GM12878 (cell line): ENCODE results near the gene GIT1.
A peak's percentile ranks its signal among the peaks of the same experiment; 100 is the strongest.

Experiments used
- CHD4 ChIP-seq: fragments of 200-600 bp; sonication (generic); IDR thresholded peaks from 2 replicates; pipeline ENCODE4 v1.6.1; 2016; ENCODE audit warnings: mild to moderate bottlenecking
- CTCF ChIP-seq, 3 experiments: IDR thresholded peaks in 2 of 3; conservative IDR thresholded peaks in 1 of 3; 2 replicates each; pipeline ENCODE4 v1.5.1; 2011; ENCODE audit warnings: low read depth in 3 of 3, low read length in 3 of 3, mild to moderate bottlenecking in 3 of 3, control low read depth in 2 of 3, moderate library complexity in 2 of 3, inconsistent platforms in 1 of 3, mixed read lengths in 1 of 3; ENCODE audit not compliant: control insufficient read depth in 2 of 3, insufficient read depth in 1 of 3; ENCODE audit errors: extremely low read depth in 1 of 3

GRCh38 chr17:29591737-29592608 is 2.5 kb upstream of the GIT1 start:
- no peak for TF ChIP-seq CHD4
- peak; percentile 97 to 99 (median 98) for TF ChIP-seq CTCF (IDR thresholded peaks at IDR 0.05 in 2 of 3, conservative IDR thresholded peaks at IDR 0.05 in 1 of 3; ENCODE audit: control insufficient read depth in 2 of 3, extremely low read depth in 1 of 3, insufficient read depth in 1 of 3, low read depth in 3 of 3, low read length in 3 of 3)
